Pons (tissue), 1 donor: ENCODE measurements around the gene DLX4.

ENCODE experiments used
- DNase-seq: peaks from one replicate; pipeline ENCODE4 v3.0.0-alpha.2; 2016; ENCODE audit warnings: low spot score

The DLX4 gene

GRCh38 chr17:49968405-49969133 is 421 bp upstream of the DLX4 start:
- no peak for DNase-seq

DNA sequence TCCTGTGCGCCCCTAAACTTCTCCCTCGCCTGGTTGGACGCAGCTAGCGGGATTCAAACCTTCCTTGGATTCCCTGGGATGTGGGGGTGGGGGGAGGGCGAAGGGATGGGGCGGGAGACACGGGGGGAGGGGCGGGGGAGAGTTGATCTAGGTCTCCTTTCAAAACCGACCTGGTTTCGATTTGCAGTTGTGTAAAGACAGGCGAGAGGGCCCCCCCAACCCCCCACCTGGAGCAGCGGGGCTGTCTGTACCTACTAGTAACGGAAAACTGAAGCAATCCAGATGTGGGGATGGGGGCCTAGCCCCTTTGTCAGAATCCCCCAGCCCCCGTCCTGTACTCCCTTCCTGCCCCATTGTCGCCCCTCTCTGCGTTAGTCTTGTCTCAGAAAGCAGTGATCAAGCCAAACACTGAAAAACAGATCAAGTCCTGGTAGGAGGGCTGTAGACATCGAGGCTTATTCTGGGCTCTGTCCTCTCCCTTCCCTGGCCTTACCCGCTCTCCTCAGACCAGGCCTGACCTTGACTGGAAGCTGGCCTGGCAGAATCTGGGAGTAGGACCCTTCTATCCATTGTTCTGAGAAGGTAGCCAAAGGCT is 902 bp downstream of the DLX4 start:
- DNase-seq: no peak

- DNase-seq: no peak
Measured at GRCh38 chr17:49970498-49970897, 1.5 kb downstream of the DLX4 start.

- no peak for DNase-seq
Measured at GRCh38 chr17:49971199-49971847, 2.3 kb downstream of the DLX4 start.

DNA sequence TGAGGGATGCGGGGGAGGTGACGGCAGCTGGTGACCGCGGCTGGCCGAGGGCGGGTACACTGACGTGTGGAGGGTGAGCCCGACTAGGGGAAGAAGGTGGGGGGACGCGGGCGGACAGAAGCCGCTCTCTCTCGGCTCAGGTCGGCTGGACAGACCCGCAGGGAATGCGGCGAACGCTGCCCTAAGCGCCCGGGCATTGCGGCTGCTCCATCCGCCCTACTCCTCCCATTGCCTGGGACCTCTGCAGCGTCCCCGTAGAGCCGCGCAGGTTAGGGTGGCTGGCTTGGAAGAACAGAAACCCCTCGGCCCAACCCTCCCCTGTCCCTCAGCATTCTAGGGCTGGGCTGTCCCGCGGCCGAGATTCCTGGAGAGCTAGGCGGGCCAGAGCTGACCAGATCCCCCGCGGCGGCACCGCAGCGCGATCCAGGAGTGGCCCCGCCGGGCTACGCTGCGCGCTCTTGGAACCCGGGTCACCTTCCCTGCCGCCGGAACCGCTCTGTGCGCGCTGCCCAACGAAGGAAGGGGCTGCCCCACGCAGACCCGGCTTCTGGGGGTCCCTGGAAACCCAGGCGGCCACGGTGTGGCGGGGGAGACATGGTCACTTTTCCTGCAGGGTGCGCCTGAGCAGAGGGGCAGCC is 3.0 kb downstream of the DLX4 start:
- DNase-seq: no peak

DNA sequence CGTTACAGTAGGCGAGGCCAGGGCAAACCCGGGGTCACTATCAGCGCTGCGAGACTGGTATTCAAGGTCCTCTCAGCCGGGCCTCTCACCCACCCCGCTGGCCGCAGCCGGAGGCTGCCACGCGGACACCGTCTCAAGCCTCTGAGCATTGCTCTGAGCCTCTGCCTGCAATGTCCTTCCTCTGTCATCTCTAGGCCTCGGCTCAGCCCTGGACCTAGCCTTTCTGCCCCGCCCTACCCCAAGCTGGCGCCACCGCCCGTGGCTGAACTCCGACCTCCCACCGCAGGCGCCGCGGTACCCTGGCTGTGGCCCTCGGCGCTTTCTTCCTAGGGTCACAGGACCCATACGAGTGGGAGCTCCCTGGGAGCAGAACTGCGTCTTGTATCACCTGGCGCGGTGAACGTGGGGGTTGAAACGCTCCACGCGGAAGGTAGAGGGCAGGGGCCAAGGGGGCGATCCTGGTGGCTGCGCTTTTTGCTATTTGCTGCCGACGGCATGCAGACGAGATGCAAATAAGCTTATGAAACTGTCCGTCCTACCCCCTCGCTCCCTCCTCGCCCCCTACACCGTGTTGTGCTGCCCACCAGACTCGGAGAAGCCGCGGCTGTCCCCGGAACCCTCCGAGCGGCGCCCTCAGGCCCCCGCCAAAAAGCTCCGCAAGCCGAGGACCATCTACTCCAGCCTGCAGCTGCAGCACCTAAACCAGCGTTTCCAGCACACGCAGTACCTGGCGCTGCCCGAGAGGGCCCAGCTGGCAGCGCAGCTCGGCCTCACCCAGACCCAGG is 3.7 kb downstream of the DLX4 start:
- no peak for DNase-seq

DNA sequence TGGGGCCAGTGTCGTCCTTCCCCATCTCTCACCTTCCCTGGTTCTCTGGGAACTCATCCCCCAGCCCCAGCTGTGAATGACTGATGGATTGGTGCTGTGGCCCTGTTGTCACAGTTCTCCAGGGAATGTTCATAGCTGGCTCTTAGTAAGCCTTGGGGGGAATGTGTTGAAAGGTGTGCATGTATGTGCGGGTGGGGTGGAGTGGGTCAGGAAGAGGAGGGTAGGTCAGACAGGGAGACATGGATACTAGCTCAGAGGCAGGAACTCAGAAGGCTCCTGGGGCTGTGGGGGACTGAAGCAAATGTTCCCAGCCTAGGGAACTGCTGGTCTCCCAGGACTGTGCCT is 4.3 kb downstream of the DLX4 start:
- DNase-seq: no peak

DNA sequence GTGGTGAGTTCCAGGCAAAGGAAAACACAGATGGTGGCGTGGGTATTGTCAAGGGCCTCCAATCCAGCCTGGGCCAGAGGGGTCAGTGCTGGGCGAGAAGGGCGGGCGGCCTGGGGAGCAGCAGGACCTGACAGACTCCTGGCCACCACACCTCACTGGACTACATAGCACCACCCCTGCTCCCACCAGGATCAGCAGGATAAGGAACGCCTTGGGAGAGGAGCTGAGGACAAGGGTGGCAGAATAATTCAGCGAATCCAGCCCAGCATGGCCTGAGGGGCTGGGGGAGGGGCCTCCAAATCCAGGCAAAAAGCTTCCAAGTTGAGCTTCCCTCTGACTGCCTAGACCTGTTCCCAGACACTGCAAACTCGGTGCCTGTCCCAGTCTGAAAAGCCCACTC is 6.5 kb downstream of the DLX4 start:
- no peak for DNase-seq

DNA sequence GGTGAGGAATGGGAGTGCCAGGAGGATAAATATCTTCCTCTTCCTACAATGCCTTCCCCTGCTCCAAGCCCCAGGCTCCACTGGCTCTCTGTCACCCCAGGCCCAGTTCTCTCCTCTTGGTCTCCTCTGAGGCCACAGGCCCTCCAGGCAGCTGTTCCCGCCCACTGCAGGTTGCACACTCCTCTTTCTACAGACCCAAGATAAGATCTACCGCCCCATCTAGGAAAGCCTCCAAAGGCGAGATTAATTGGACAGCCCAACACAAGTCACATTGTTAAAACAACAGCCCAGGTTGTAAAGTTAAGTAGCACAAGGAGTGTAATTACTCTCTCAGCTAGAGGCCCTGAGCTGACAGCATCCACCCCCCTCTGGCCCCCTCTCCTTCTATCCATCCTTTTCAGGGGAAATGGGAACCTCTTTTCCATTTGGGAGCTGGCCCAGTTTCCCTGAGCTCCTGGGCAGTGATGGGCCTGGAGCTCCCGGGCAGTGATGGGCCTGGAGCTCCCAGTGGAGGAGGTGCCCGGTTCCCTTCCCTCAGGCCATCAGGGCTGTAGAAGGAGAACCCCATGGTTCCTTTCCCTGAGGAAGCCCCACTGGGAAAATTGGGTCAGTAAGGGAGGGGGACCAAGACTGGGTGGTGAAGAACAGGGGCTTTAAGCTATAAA is 7.3 kb downstream of the DLX4 start:
- no peak for DNase-seq

DNA sequence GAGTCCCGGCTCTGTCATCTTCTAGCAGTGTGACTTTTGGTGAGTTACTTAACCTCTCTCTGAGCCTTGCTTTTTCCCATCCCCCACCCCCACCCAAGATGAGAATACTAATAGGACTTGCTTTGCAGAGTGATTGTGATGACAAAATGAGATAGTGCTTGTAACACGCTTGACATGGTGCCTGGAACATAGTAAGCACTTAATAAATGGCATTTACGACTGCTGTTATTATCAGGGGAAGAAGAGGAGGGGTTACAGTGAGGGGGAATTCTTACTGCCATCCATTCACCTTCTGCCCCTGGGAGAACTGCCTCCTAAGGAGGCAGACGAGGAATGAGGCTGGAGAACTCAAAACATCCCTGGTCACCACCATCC is 7.8 kb downstream of the DLX4 start:
- DNase-seq: no peak

- no peak for DNase-seq
Measured at GRCh38 chr17:49977463-49978389, 8.7 kb downstream of the DLX4 start.

GRCh38 chr17:49978501-49978900 is 9.5 kb downstream of the DLX4 start:
- DNase-seq: no peak

DNA sequence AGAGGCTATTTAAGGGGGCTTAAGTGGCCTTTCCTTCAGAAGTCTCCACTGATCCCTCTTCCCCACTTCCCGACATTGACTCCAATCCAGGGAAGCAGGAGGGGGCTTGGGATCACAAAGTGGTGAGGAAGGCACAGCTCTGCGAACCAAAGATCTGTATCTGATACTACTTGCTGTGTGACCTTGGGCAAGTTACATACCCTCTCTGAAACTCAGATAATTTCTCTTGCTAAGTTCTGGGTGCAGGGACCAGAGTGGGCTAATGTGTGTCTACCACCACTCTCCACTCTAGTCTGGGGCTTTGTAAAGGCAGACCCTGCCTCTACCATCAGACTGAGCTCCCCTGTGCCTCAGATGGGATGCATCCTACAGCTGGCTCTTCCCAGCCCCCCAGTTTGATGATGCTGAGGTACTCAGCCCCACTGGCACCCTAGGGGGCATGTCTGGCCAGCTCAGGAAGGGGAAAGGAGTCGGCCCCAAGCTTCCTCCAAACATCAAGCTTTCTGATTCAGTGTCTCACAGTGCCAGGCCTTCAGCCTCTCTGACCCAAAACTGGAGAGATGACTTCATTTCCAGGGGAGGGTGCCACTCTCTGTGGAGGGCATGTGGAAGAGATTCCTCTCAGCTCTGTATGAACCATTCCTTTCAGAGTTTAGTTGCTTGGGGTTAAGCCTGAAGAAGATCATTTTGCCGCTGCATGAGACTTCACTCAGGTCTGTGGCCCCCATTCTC is 10.9 kb downstream of the DLX4 start:
- DNase-seq: no peak

- DNase-seq: no peak
Measured at GRCh38 chr17:49980703-49981197, 11.8 kb downstream of the DLX4 start.

DNA sequence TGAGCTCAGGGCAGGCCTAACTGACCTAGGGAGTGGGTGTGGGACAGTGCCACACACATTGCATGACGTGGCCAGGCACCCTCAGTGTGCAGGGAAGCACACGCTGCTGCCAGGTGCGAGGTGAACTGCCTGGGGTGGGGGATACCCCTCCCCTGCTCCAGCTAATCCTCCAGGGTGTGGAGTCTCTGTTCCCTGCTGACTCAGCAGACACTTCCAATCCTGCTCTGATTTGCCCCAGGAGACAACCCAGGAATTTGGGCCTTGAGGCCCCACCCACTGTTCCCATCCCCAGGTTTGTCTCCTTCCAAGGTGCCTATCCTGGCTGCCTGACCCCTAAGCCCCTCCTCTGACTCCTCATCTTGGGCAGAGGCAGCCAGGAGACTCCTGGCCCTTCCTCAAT is 15.3 kb downstream of the DLX4 start:
- DNase-seq: no peak

- no peak for DNase-seq
Measured at GRCh38 chr17:49984776-49985175, 15.8 kb downstream of the DLX4 start.

DNA sequence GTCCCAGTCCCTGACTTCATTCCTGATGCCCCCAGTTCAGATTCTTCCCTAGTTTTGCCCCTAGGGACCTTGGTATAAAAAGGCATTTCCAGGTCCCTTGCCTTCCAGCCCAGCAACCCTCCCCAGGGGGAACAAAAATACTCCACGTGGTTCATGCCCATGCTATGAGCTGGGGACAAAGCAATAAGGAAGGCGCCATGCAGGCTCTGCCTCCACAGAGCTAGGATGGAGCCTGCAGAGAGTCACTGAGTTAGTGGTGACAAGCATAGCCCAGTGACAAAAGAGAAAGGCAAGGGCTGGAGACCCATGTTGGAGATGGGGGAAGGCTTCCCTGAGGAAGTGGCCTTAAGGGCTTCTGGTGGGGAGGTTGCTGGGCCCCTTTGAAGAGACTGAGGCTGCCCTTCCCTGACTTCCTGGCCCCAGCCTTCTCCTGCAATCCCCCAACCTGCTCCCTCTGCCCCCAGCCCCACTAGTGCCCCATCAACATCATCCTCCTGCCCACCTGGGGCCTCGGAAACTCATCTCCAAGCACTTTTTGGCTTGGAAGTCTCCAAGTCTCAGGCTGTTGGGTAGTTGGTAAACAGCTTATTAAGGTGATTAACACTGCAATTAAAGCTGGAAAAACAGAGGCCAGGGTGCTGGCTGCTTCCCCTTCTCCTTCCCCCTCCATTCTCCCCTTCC is 16.5 kb downstream of the DLX4 start:
- DNase-seq: no peak

DNA sequence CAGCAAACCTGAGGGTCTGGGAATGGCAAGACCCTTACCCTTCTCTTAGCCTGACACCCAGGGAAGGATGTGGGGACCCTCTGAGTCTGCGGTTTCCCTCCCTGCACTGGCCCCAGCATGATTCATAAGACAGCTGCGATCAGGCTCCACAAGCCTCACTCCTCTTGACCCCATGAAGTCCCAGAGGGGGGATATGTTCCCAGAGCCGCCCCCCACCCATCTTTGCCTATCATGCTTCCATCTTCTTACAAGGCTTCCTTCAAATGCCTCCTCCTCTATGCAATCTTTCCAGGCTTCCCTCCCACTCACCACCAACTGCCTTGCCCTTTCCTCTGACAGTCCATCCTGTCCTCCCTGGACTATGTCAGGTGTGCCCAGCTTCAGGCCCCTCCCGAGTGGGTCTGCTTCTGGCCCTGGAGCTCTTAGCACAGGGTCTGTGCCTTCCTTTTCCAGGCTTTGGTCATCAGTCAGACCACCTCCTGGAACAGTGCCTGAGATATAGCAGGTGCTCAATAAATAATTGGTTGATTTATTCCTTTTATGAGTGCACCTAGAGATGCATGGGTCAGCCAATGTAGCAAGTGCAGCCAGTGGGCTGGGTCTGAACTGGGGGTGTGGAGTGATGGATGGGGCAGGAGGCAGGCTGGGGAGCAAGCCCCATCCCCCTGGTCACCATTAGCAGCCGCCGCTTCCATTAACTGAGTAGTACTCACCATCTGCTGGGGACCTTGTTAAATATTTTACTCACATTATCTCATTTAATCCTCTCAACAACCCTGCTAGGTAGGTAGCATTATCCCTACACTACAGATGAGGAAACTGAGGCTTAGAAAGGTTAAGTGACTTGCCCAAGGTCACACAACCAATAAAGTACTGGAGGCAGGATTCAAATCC is 17.7 kb downstream of the DLX4 start:
- no peak for DNase-seq
